NCI-H524 treated with DMSO at 0.1 percent for 48 hours (cell line): Measurements from ENCODE around the gene UBR4.
"Not testable (repeated sequence)": the region's sequence is repeated elsewhere in the genome, so short reads cannot be mapped to it uniquely, and the experiment has no call there.

Source experiments
- DNase-seq: peaks from one replicate; lab custom pipeline; 2025; lab: John Stamatoyannopoulos, UW

UBR4 gene

DNA sequence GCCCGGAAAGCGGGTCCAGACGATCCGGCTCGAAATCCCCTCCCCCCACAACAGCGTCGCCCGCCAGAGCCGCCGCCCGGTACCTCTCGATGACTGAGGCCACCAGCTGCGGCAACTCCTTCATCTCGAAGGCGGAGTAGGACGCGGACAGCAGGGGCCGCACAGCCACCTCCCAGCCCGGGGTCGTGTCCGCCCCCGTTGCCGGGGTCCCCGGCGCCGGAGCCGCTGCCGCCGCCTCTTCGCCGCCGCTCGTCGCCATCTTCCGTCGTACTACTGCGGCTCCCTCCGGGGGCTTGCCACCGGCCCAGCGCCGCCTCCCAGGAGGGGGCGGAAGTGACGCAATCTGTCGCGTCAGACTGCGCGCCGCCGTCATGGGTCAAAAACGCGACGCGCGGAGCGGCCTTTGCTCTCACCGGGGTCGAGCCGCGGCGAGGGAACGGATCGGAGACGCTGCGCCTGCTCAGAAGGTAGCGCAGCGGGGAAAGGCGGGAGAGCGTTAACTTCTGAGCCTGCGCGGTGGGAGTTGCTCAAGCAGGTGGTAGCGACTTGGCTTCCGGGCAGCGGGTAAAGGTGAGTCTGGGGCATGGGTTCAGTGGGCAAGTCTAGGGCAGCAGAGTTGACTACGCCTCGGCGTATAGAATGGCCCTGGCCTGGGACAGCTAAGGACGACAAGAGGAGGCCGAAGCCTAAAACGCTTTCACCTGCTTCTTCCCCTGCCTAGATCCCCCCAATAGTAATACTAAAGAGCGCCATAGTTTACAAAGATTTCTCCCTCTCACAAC lies at the start of gene UBR4:
UBR4 (minus strand) TSS at position 277 of the 782 bp plus-strand sequence; CDS start at position 259, 18 bp downstream.
- DNase-seq = peak; percentile 67

DNA sequence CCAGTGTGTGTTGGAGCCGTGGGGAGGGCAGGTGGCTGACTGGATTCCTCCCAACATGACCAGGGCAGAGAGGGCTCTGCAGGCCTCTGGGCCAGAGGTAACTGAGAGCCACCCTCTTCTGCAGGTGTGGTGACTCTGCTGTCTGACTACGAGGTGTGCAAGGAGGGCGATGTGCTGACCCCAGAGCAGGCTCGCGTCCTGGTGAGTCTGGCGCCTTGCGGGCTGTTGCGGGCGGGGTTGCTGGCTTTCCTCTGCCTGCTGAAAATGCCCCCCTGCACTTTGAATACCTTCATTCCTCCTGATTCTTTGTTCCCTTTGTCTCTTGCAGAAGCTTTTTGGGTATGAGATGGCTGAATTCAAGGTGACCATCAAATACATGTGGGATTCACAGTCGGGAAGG lies 48.3 kb upstream of the UBR4 start:
- no peak for DNase-seq

DNA sequence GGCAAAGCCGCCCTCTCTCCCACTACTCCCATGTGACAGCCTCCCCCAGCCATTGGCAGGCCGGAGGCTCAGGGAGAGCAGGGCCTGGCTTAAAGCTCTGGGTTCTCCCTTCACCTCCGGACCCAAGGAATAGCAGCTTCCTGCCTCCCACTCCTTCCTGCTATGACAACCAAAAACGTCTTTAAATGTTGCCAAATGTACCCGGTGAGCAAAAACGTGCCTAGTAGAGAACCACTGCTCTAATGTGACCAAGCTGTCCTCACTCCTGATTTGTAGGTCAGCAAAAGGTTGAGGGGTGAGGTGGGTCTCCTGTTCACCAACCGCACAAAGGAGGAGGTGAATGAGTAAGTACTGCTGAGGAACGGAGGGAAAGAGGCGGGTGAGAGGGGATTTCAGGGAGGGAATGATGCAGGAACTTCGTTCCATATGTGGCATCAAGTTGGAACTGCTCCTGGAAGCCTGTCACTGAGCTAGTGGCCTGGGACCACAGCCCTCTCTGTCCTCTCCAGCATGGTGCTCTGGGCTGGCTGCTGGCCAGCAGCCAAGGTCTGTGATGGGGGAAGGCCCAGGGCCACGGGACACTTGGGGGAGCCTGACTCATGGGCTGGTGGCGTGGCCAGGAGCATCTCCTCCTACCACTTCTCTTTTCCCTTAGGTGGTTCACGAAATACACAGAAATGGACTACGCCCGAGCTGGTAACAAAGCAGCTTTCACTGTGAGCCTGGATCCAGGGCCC lies 47.3 kb upstream of the UBR4 start:
- DNase-seq = no peak

DNA sequence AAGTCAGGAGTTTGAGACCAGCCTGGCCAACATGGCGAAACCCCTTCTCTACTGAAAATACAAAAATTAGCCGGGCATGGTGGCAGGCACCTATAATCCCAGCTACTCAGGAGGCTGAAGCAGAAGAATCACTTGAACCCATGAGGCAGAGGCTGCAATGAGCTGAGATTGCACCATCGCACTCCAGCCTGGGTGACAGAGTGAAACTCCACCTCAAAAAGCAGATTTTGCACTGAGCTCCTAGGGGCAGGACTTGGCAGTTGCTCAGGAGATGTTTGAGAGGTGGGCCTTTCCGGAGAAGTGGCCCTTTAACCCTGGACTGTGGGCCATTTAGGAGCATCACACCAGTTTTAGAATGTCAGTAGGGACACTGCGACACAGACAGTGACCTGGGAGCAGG lies 46.2 kb upstream of the UBR4 start:
- not testable (repeated sequence) for DNase-seq

DNA sequence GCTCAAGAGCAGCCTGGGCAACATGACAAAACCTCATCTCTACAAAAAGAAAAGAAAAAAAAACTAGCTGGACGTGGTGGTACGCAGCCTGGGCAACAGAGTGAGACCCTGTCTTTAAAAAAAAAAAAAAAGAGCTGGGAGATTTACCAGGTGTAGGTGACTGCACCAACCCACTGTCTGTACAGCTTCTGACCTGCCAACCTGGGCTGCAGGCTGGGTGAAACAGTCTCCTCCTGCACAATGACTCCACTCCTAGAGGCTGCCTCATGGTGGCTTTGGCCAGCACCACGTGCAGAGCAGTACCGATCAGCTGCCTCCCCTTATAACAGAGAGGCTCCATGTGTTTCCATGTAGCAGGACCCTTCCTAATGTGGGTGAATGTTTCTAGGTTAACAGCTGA lies 45.2 kb upstream of the UBR4 start:
- no peak for DNase-seq

DNA sequence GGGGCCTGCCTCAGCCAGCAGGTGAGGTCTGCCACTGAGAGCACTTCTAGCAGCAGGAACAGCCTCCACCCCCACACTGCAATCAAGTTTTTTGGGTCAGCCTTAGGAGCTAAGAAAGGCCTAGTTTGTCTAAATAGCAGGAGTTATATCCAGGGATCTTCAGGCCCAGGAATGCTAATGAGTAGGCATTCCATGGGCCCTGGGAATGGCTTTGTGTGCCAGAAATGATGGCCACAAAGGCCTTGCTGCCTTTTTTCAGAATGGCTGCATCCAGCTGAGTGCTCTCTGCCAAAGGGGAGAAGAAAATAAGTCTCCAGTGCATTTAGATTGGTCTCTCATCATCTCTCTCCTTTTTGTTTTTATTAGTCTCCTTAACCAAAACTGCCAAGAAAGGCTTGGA lies 44.4 kb upstream of the UBR4 start:
- DNase-seq = no peak

DNA sequence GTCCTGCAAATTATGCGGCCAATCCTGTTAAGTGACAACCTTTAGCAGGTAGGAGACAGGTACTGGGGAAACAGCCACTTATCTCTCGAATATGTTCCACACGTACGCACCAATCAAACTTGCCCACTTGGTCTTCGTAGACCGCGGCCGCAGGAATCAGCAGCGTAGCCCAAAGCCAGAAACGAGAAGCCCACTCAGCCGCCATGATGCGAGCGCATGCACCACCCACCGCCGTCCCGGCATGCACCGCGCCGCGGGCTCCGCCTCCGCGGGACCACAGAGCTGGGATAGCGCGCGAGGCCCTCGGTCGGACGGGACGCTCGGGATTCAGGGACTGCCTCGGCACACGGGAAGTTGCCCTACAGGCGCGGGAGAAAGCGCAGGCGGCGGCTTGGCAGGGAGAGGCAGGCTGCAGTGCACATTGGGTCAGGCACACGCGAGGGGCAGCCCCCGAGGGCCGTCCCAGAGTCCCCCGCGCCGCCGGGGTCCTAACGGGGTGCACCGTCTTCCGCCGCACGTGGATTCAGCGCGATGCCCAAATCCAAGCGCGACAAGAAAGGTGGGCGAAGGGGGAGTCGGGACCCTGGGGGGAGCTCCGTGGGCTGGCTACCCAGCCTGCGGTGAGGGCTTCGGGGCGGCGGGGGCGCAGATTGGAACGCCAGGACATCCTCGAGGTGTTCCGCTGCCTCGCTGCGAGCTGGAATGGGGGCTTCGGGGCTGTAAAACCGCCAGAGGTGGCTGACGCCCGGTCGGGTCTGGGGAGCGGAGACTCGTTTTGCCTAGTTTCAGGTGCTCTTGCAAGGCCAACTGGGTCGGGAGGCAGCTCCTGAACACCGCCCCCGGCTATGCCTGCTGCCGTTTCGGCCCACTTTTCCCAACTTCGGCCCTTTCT lies 41.5 kb upstream of the UBR4 start, which contains the start of the genes EMC1 and MRTO4:
EMC1 (minus strand) TSS at position 220 of the 892 bp plus-strand sequence; CDS start at position 205, 15 bp downstream.
MRTO4 (plus strand) TSS at position 501 of the 892 bp plus-strand sequence; CDS start at position 532, 31 bp downstream.
- peak; percentile 47 for DNase-seq

DNA sequence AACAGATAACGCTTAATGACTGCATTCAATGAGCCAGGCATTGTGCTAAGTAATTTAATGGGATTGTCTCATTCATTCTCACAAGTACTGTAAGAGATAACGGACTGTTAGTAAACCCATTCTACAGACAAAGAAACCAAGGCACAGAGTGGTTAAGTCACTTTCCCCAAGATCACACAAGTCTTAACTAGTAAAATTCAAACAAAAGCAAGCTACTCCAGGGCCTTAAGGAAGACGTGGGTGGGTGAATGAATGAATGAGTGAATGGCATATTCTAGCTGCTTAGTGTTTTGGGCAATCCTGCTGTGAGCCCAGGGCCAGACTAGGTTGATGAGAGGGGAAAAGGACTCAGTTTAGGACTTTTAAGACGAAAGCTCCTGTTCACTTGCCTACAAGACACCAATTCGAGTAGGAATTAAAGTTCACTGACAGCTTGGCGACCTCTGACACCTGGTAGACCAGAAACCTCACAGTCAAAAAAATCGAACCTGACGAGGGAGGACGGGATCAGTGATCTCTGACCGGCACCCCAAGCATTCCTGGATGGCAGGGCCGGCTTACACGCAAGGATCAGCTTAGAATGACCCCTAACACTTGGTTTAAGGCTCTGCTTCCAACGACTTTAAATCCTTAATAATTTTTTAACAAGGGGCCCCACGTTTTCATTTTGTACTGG lies 40.7 kb upstream of the UBR4 start:
- DNase-seq = no peak

DNA sequence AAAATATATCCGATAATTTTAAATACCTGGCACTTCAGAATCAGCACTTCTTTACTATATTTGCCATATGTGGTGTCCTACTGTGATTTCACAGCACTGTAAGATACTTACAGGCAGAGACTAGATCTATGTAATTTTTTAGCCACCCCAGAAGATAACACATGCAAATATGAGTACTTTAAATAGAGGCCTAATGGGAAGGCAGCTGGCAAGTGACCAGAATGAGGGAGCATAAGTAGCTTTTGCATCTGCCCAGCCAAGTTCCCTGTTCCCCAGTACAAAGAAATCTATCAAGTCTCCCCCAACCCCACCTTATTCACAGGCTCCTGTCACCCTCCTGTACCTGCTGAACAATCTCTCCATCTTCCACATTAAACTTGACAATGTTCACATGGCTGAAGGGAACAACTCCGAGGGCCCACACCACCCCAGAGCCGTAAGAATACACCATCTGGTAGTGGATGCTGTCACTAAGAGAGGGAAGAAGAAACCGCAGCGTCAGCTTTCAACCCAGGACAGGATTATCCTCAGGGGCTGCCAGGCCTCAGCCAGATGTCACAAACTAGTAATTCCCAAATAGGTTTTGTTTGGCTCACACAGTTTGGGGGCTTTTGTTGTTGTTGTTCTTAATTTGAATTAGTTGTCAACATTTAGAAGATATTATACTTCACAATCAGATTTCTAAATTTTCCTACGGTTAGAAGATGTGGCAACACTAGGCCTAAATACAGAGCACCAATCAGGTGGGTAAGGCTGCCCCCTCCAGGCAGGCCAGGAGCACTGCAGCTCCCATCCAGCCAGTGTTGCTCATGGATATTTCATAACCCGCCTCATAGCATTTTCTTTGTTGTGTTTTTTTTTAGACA lies 30.8 kb upstream of the UBR4 start:
- DNase-seq = peak; percentile 63

DNA sequence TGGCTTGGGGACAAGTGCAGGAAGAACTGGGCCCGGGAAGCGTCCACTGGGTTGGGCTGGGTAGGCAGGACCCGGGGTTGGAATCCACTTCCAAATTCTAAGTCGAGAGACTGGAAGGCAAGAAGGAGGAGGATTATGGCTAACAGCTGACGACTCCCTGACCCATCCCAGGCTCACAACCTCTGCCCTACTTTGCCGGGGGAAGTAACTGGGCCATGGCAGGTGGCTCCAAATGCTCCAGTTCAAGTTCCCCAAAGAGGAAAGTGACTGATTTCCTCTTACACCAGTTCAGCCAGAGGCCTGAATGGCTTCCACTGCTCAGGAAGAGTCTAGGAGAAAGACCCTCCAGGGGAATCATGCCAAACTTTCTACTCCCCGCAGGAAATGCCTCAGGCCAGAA lies 29.8 kb upstream of the UBR4 start:
- DNase-seq = no peak

DNA sequence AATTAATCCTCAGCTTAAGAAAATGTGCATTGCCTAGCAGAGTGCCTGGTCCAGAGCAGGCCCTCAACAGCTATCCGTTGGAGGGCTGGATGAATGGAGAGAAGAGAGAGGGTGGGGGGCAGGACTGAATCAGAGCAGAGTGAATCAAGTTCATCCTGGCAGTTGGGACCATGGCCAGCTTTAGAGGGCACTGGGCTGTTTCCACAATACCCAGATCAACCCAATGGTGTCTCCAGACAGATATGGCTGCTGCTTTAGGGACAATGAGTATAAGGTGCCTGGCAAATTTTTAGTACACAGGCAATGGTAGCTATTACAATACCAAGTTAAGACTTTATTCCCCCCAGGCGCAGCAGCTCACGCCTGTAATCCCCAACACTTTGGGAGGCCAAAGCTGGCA lies 24.2 kb upstream of the UBR4 start:
- DNase-seq = no peak

DNA sequence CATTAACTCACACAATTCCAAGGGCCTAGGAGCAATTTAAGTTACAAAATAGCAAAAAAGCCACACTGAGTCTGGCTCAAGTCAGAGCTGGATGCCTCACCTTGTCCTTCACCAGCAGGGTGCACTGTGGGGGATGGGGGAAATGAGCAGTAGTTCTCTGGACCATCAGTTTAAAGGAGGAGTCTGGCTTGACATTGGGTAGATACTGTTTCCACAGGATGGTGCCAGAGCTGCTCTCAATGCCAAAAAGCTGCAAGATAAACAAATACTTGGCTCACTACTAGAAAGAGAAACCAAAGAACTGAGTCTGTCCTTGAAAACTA lies 22.4 kb upstream of the UBR4 start:
- no peak for DNase-seq

DNA sequence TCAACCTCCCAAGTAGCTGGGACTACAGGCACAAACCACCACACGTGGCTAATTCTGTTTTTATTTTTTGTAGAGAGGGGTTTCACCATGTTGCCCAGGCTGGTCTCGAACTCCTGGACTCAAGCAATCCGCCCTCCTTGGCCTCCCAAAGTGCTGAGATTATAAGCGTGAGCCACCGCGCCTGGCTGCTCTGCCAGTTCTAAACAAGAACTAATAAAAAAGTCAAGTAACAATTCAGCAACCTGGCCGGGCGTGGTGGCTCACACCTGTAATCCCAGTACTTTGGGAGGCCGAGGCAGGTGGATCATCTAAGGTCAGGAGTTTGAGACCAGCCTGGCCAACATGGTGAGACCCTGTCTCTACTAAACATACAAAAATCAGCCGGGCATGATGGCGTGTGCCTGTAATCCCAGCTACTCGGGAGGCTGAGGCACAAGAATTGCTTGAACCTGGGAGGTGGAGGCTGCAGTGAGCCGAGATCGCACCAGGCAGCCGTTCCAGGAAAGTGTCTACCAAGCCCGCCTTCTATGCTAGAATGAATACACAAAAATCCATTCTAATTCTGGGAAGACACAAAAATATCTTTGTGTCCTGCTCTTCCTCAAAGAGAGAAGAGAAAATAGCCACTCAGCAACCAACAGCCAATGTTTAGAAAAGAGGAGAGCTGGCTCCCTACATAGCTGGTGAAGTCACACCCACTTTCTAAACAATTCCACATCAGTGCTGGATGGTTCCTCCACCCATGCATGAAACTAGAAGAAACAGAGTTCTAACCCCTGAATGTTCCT lies 21.9 kb upstream of the UBR4 start:
- not testable (repeated sequence) for DNase-seq

DNA sequence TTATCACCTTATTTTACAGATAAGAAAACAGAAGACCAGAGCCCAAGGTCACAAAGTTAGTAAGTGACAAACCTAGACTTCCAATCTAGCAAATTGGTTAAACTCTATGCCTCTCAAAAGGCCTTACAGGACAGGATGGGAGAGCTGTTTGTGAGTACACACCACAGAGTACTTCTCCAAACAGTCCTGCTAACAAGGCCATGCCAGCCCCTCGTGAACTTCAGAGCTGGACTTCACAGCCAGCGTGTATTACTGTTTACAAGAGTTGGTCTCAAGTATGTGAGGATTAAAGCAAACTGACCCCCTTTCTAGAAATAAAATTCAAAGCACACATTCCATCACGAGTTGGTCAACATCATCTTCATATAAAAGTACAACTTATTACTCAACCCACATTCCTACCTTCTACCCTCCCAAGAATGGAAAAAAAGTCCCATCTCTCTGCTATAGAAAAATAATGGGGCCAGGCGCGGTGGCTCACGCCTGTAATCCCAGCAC lies 19.8 kb upstream of the UBR4 start:
- no peak for DNase-seq

DNA sequence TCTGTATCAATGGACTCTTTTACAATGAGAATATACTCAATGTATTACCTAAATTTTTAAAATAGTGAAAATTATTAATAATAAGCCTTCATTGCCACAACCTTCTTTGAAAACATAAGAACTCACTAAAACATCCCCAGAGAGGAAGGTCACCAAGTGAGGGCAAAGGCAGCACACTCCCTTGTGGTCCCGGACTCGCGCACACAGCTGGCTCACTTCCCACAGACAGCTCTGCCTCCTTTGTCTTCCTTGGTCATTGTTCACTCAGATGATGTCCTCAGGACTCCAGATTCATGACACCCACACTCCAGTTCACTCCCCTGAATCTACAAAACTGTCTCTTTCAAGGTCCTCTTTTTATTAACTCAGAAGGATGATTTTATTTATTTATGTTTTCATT lies 19.2 kb upstream of the UBR4 start:
- DNase-seq = no peak

DNA sequence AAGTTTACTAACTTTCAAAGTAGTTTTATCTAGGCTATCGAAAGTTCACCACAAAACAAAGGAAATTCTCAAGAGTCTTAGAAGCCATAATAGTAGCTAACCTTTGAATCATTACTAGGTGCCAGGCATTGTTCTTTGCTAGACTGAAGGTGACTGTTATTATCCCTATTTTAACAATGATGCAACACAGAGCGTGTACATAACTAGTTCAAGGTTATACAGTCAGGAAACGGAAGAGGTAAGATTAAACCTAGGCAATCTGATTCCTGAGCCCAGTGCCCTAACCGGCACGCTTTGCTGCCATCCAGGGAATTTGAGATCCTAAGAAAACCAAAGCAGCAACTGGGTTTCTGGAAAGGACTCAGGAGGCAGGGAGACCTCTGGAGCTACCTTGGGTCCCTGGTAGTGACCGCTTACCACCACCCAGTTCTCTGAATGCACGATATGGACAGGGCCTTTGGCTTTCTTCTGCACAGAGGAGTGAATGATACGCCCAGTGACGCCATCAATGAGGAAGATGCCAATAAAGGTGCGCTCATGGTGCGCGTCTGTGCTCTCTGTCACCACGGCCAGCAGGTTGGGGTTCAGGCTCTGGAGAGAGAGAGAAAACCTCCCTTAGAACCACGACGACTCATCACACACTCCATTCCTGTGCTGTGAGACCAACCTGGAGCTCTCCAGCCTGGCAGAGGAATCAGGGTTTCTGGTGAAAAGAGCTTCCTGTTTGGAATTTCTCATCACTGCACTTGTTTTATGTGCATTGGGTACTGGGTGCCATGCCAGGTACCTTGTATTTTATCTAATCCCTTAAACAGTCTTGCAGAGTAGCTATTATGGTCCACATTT lies 13.1 kb upstream of the UBR4 start:
- no peak for DNase-seq

DNA sequence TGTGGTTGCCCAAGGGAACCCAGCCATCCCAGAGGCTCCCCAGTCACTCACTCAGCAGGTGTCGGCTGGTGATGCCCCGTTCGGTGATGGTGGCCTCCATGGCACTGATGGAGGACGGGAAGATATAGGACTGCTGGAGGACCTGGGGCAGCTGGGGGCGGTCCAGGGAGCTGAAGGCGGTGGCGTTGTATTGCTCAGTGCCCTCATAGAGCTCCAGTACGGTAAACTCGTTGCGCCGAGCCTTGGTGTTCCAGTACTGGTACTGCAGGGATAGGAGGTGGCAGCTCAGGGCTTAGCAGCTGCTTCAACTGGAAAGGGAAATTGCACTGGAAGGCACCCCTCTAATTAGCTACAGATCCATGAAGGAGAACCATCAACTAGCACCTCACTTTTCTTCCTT lies 12.5 kb upstream of the UBR4 start:
- no peak for DNase-seq

DNA sequence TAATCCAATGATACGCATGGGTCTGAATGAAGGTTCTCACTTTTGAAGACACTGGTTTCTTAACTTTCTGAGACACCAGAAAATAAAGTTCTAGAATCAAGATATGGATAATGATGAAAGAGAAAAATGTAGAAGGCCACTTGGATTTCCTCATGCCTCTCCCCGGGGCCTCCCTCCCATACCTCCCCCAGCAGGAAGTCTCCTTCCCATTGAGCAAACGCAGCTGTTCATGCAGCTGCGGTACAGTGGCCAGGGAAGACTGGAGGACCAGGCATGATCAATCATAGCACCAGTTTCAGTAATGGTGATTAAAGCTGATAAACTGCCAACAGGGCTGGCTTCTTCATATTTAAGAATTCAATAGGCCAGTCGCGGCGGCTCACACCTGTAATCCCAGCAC lies 10.9 kb upstream of the UBR4 start:
- DNase-seq = no peak
